ENCODE results near the gene CPD.

DNA sequence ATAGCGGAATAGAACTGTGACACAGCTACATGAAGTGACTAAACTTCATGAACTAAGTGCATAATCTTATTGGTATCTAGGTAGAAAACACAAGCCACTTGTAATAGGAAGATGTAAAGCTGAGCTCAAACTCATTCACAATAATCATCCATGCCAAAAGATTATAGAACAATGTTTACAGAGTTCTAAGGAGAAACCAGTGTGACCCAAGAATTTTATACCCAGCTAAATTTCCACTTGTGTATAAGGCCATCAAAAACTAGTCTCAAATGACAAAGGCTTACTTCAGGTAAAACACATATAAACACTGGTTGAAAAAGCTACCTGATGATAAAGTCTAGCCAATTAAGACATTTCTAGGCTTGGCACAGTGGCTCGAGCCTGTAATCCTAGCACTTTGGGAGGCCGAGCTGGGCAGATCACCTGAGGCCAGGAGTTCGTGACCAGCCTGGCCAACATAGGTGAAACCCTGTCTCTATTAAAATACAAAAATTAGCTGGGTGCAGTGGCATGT, 16.9 kb upstream of the CPD start:
- TF ChIP-seq, protein P1, sequence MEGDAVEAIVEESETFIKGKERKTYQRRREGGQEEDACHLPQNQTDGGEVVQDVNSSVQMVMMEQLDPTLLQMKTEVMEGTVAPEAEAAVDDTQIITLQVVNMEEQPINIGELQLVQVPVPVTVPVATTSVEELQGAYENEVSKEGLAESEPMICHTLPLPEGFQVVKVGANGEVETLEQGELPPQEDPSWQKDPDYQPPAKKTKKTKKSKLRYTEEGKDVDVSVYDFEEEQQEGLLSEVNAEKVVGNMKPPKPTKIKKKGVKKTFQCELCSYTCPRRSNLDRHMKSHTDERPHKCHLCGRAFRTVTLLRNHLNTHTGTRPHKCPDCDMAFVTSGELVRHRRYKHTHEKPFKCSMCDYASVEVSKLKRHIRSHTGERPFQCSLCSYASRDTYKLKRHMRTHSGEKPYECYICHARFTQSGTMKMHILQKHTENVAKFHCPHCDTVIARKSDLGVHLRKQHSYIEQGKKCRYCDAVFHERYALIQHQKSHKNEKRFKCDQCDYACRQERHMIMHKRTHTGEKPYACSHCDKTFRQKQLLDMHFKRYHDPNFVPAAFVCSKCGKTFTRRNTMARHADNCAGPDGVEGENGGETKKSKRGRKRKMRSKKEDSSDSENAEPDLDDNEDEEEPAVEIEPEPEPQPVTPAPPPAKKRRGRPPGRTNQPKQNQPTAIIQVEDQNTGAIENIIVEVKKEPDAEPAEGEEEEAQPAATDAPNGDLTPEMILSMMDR (IDR thresholded peaks at IDR 0.05): no peak
- TF ChIP-seq GABPA (IDR thresholded peaks at IDR 0.05; ENCODE audit: low read depth) (no peak), RAD21 (IDR thresholded peaks at IDR 0.05; ENCODE audit: low read length) (no peak), TEAD4 (IDR thresholded peaks at IDR 0.05; ENCODE audit: borderline replicate concordance, insufficient read depth) (no peak), EZH2phosphoT487 (IDR thresholded peaks at IDR 0.05; ENCODE audit: borderline replicate concordance, low read depth) (no peak)
